Measurements from ENCODE around the gene SLC18A3.

SLC18A3 gene

DNA sequence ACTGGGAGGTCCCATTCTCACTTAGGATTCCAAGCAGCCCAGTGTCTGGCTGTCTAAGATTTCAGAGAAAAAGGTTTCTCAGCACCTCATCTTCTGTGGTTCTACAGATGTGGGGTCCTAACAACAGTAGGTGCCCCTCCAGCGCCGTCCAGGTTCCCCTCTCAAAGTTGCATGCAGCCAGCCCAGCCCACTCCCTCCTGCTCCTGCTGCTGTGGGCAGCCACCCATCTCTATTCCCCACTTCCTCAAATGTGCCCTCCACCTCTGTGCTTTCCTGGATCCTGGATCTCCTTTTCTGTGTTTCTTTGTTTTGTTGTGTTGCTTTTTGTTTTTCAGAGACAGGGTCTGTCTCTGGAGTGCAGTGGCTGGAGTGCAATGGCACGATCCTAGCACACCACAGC lies 13.3 kb upstream of the SLC18A3 start:
- no peak for DNase-seq

DNA sequence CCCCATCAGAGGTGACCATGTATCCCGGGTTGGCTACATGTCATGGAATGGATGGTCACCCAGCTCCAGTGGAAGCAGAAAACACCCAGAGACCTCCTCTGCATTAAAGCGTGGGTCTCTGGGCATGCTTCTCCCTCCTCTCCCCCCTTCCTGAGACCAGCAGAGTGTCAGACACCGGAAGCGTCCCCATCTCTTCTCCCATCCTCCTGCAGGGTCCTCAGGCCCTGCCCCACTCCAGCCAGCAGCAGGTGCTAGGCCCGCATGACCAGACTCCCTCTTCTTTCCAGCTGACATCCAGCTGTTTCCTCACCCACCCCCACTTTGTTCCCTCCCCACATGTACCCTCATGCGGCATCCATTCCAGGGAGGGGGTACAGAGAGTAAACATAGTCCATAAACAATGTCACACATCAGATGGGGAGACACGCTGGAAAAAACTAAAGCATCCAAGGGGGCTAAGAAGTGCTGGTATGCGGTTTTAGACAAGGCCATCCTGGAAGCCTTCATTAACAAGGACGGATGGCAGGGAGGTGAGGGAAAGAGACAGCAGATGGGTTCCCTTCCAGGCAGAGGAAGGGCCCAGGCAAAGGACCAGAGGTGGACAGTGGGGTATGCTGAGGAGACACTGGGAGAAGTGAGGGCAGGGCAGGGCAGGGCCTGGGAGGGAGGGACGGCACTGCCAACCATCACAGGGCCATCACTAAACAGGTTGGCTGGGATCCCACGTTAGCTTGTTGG lies 12.5 kb upstream of the SLC18A3 start:
- DNase-seq = no peak

DNA sequence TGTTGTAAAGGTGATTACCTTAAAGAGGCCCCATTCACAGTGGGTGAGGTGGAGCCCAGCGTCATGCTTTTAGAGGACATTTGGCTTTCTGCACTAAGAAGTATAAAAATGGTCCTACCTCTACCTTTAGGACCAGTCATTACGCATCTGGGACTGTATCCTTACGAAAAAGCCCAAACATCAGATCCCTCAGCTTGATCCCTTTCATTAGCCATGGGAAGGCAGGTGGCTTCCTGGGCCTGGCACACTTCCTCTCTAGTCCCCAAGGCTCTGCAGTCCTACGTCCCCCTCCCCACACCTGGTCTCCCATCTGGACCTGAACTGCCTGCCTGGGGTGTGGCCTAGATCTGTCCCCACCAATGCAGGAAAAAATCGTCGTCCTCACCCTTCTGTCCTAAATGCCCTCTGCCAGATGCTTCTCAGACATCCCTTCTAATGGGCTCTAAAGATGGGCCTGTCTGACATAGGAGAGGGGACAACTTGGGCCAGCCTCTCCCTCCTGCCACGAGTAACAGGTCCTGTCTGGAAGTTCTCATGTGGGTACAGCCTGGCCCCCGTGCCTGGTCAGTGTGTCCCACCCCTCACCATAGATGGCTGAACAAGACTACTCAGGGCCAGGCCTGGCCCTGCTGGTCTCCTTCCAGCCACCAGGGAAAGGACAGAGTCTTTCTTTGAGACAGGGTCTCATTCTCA lies 11.8 kb upstream of the SLC18A3 start:
- no peak for DNase-seq

GRCh38 chr10:49598986-49599385 lies 11.1 kb upstream of the SLC18A3 start:
- no peak for DNase-seq

- no peak for DNase-seq
Measured at GRCh38 chr10:49599546-49599945, 10.6 kb upstream of the SLC18A3 start.

DNA sequence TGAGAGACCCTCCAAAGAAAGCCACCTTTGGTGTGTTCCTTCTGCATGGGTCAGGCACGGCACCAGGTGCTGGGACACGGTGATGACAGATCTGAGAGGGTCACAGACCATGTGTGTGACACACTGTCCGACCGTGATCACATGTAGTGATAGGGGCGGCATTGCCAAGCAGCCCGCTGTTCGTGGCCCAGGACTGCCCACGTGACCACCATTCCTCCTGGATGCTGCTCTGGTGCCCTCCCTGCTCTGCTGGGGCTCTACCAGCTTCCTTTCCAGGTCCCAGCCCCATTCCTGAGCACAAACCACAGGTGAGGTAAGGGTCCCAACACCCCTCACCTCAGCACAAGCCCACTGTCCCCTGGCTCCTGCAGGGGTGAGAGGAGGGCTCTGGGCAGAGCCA lies 10.1 kb upstream of the SLC18A3 start:
- DNase-seq = no peak

- no peak for DNase-seq
Measured at GRCh38 chr10:49600781-49601400, 9.2 kb upstream of the SLC18A3 start.

DNA sequence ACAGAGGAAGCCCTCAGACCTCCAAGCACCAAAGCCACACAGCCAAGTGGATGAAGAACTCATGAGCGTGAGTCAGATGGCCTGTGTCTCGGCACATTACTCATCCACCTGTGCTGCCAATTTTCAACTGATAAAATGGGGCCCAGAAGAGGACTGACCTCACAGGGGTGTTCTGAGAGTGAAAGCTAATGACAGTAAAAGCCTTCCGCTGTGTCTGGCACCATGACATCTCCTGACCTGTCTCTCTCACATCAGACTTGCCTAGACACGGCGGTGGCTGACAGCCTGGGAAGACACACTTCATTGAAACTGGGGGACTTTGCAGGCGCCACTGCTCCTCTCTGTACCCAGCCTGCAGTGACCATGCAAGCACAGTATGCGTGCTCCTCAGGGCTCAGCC lies 8.3 kb upstream of the SLC18A3 start:
- no peak for DNase-seq

GRCh38 chr10:49602380-49603023 lies 7.6 kb upstream of the SLC18A3 start:
- DNase-seq = no peak

DNA sequence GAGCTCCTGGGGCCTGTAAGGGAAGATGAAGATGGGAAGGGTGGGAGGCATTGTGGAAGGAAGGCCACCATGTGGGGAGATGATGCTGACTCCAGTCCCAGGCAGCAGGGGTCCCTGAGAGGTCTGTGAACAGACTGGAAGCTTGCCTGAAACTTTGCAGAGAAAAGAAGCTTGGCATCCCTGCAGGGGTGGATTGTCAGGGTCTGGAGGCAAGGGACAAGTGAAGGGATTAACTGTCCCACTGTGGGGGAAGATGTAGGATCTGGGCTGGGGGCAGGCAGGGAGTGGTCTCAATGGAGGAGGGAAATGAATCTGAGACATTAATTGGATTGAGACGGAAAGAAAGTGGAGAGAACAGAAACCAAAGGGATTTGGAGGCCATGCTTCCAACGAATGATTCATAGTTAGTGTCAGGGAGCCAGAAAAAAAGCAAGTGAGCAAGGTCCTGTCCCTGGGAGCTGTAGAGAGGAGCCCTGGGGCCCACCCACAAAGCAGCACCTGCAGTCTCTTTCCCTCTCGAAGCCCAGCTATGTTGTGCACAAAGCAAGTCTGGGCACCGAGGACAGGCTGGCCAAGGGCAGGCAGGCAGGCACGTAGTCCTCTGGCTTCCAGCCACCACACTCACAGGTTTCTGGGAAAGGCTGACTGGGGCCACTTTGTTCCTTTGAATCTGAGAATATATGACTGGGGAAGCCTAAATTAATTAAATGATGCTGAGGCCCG lies 4.7 kb upstream of the SLC18A3 start:
- DNase-seq = no peak

- no peak for DNase-seq
Measured at GRCh38 chr10:49605939-49606509, 4.1 kb upstream of the SLC18A3 start.

DNA sequence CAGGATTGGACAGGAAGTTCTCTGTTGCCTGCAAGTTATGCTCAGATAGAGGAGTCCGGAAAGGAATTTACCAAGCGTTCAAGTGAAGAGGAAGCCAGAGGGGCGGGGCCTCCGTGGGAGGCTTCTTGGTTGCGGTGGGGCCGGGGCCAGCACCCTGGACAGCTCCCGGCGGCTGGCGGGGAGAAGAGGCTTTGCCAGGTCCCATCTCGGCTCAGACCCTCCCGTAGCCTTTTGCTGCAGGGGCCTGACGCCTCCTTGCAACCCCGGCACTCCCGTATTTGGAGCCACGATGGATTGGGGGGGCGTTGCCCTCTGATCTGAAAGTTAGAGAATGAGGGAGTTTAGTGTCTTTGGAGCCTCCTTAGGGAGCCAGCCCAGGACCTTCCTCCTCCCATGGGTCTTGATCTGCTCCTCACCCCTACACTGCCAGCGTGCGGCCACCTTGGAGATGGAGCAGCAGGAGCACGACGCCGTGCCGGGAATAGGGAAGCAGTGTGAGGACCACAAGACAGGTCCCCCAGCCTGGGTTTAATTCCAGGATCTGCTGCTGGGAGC lies 3.1 kb upstream of the SLC18A3 start:
- no peak for DNase-seq

- DNase-seq = no peak
Measured at GRCh38 chr10:49608166-49609005, 1.7 kb upstream of the SLC18A3 start.

DNA sequence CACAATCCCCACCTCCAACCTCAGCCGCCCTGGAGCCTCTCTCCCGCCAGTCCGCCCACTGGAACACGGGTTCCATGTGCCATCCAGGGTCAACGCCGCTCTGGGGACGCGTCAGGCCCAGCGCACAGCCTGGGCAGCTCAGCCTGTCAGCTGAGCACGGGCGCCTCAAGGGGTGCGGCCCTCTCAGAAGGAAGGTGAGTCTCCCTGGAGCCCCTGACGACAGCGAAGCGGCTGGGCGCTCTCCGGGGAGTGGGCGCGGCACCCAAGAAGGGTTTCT lies 1.2 kb upstream of the SLC18A3 start:
- no peak for DNase-seq

DNA sequence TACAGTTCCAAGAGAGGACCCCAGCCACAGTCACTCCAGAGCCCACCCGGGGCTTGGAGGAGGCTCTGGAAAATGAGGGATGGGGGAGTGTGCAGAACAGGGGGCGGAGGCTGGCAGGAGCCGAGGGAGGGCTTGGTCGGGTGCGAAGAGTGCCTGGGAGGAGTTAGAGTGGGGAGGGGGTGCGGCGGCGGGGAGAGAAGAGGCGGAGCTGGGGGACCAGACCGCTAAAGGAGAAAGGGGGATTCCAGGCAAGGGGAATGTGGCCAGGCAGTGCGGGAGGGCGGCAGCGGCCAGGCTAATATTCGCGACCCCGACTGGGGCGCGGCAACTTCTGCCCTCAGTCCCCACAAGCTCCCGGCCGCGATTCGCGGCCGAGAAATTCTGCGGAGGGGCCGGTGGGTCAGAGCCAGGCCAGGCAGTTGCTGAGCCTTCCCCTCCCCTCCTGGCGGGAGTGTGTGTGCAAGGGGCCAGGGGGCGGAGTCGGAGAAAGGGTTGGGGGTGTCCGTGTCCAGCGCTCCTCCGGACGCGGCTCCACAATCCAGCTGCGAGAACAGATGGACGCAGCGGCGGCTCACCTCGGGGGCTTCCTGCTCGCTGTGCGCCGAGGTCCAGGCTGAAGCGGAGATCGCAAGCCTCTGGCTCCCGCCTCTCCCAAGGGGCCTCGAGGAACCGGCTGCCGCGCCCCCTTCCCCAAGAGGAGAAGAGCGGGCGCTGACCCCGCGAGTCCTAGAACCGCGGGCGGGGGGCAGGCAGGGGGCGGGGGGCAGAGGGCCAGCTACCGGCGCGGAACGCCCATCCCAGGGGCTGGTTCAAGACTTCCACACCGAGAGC lies 612 bp upstream of the SLC18A3 start:
- DNase-seq = no peak

DNA sequence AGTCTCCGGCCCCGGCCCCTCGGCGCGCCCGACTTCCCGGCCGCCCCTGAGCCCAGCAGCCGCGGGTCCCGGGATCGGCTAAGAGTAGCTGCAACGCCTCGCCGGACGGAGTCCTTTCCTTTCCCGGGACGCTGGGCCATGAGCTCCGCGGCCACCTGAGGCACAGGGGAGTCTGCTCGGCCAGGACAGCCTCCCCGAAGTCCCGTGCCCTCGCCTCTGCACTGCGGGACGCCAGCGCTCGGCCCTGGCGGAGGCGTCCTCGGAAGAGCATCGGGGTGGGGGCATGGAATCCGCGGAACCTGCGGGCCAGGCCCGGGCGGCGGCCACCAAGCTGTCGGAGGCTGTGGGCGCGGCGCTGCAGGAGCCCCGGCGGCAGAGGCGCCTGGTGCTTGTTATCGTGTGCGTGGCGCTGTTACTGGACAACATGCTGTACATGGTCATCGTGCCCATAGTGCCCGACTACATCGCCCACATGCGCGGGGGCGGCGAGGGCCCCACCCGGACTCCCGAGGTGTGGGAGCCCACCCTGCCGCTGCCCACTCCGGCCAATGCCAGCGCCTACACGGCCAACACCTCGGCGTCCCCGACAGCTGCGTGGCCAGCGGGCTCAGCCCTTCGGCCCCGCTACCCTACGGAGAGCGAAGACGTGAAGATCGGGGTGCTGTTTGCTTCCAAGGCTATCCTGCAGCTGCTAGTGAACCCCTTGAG lies 502 bp downstream of the SLC18A3 start:
- no peak for DNase-seq

DNA sequence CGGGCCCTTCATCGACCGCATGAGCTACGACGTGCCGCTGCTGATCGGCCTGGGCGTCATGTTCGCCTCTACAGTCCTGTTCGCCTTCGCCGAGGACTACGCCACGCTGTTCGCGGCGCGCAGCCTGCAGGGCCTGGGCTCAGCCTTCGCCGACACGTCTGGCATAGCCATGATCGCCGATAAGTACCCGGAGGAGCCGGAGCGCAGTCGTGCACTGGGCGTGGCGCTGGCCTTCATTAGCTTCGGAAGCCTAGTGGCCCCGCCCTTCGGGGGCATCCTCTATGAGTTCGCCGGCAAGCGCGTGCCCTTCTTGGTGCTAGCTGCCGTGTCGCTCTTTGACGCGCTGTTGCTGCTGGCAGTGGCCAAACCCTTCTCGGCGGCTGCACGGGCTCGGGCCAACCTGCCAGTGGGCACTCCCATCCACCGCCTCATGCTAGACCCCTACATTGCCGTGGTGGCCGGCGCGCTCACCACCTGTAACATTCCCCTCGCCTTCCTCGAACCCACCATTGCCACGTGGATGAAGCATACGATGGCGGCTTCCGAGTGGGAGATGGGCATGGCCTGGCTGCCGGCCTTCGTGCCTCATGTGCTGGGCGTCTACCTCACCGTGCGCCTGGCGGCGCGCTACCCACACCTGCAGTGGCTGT lies 1.2 kb downstream of the SLC18A3 start:
- no peak for DNase-seq

- no peak for DNase-seq
Measured at GRCh38 chr10:49611816-49612512, 1.9 kb downstream of the SLC18A3 start.
